DOHH2 (cell line): ENCODE data around the gene CEP78.

ENCODE experiments used
- H3F3A ChIP-seq: fragments of 200-600 bp; sonication (generic), shearing (Covaris generic); 2 replicates; pipeline ENCODE4 v1.6.0; 2016; ENCODE audit warnings: antibody characterized with exemption, mild to moderate bottlenecking; ENCODE audit not compliant: control insufficient read depth, insufficient read depth
- H3K27ac ChIP-seq: fragments of 200-600 bp; sonication (generic); 2 replicates; pipeline ENCODE4 v1.5.1; 2014; ENCODE audit warnings: low read depth, mild to moderate bottlenecking, low read length, moderate library complexity
- H3K27me3 ChIP-seq: fragments of 200-600 bp; sonication (generic); 2 replicates; pipeline ENCODE4 v1.6.1; 2014; ENCODE audit warnings: mild to moderate bottlenecking, low read length, mixed read lengths; ENCODE audit not compliant: control insufficient read depth
- H3K36me3 ChIP-seq: fragments of 200-600 bp; sonication (generic); 2 replicates; pipeline ENCODE4 v1.6.1; 2014; ENCODE audit warnings: mild to moderate bottlenecking, low read length, moderate library complexity, mixed read lengths; ENCODE audit not compliant: control insufficient read depth
- H3K4me1 ChIP-seq: fragments of 200-600 bp; sonication (generic); 2 replicates; pipeline ENCODE4 v1.6.1; 2014; ENCODE audit warnings: mild to moderate bottlenecking, low read length, mixed read lengths; ENCODE audit not compliant: control insufficient read depth
- H3K4me2 ChIP-seq: fragments of 200-600 bp; sonication (generic); 2 replicates; pipeline ENCODE4 v1.6.0; 2014; ENCODE audit warnings: mild to moderate bottlenecking, low read length, moderate library complexity
- H3K4me3 ChIP-seq: fragments of 200-600 bp; sonication (generic); 2 replicates; pipeline ENCODE4 v1.5.1; 2014; ENCODE audit warnings: mild to moderate bottlenecking, low read length, mixed read lengths
- H3K79me2 ChIP-seq: fragments of 200-600 bp; sonication (generic); 2 replicates; pipeline ENCODE4 v1.6.1; 2014; ENCODE audit warnings: mild to moderate bottlenecking, low read length, mixed read lengths; ENCODE audit not compliant: control insufficient read depth
- H3K9me2 ChIP-seq: fragments of 200-600 bp; sonication (generic); replicated peaks from 2 replicates; pipeline ENCODE4 v1.6.1; 2014; ENCODE audit warnings: mild to moderate bottlenecking, low read length, mixed read lengths; ENCODE audit not compliant: control insufficient read depth
- H3K9me3 ChIP-seq: fragments of 200-600 bp; sonication (generic); 2 replicates; pipeline ENCODE4 v1.6.1; 2014; ENCODE audit warnings: antibody characterized with exemption, low read length, mixed read lengths; ENCODE audit not compliant: control insufficient read depth, insufficient read depth
- H4K20me1 ChIP-seq: fragments of 200-600 bp; sonication (generic); 2 replicates; pipeline ENCODE4 v1.6.0; 2014; ENCODE audit warnings: low read depth, mild to moderate bottlenecking, antibody characterized with exemption, low read length, moderate library complexity; ENCODE audit not compliant: control insufficient read depth, insufficient read depth
- EZH2phosphoT487 ChIP-seq: fragments of 200-600 bp; sonication (generic); IDR thresholded peaks from 2 replicates; pipeline ENCODE4 v1.6.1; 2017; ENCODE audit warnings: borderline replicate concordance, mild to moderate bottlenecking, antibody characterized with exemption, low read length, moderate library complexity, mixed read lengths
- TF ChIP-seq, protein P1 (sequence below): fragments of 200-600 bp; sonication (generic); IDR thresholded peaks from one replicate; pipeline ENCODE4 v1.5.1; 2014; ENCODE audit warnings: antibody characterized with exemption, mild to moderate bottlenecking, low read depth, low read length; ENCODE audit not compliant: poor library complexity, severe bottlenecking

CEP78 gene

DNA sequence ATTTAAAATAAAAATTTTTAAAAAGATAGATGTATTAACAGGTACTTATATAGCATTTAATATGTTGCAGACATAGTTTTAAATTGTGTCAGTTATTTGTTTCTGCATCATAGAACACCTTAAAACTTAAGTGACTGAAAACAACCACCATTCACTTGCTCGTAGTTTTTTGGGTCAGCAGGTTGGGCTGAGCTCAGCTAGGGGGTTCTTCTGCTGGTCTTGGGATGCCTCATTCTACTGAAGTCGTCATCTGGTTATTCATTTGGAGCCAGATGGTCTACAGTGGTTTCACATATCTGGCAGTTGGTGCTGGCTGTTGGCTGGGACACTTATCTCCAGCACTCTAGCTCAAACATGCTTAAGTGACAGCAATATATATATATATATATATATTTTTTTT is 90.7 kb downstream of the CEP78 start:
- no peak overlapping the region for H3K4me2 ChIP-seq
- no peak for TF ChIP-seq EZH2phosphoT487
- TF ChIP-seq, protein P1, sequence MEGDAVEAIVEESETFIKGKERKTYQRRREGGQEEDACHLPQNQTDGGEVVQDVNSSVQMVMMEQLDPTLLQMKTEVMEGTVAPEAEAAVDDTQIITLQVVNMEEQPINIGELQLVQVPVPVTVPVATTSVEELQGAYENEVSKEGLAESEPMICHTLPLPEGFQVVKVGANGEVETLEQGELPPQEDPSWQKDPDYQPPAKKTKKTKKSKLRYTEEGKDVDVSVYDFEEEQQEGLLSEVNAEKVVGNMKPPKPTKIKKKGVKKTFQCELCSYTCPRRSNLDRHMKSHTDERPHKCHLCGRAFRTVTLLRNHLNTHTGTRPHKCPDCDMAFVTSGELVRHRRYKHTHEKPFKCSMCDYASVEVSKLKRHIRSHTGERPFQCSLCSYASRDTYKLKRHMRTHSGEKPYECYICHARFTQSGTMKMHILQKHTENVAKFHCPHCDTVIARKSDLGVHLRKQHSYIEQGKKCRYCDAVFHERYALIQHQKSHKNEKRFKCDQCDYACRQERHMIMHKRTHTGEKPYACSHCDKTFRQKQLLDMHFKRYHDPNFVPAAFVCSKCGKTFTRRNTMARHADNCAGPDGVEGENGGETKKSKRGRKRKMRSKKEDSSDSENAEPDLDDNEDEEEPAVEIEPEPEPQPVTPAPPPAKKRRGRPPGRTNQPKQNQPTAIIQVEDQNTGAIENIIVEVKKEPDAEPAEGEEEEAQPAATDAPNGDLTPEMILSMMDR = no peak
- H3K4me1 ChIP-seq = no peaks in the 10 kb centered on the region
- H3F3A ChIP-seq = no peaks in the 10 kb centered on the region
- H3K27ac ChIP-seq = no peak overlapping the region
- no peaks in the 10 kb centered on the region for H3K9me2 ChIP-seq
- H3K36me3 ChIP-seq = peaks cover 54% of the 10 kb centered on the region
- H3K9me3 ChIP-seq = no peaks in the 10 kb centered on the region
- no peak overlapping the region for H3K4me3 ChIP-seq
- H3K27me3 ChIP-seq = no peaks in the 10 kb centered on the region
- H4K20me1 ChIP-seq = no peaks in the 10 kb centered on the region
- H3K79me2 ChIP-seq = no peaks in the 10 kb centered on the region
